Measurements from ENCODE around the gene NDUFS4.

DNA sequence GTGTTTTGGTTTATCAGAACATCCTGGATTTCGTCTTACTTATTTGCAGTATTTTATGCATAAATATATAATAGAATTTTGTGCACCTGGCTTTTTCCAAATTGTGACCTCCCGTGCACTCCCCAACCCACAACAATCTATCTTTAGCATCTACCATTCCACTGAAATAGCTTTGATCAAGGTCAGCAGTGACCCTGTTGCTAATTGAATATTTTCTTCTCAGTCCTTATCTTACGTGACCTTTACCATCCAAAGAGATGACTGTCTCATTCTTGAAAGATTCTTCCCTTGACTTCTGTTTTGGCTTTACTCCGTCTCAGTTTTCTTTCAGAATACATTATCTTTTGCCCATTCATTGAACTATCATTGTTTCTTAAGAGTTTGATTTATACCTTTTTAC, 18.4 kb downstream of the NDUFS4 start:
- TF ChIP-seq, protein P1, sequence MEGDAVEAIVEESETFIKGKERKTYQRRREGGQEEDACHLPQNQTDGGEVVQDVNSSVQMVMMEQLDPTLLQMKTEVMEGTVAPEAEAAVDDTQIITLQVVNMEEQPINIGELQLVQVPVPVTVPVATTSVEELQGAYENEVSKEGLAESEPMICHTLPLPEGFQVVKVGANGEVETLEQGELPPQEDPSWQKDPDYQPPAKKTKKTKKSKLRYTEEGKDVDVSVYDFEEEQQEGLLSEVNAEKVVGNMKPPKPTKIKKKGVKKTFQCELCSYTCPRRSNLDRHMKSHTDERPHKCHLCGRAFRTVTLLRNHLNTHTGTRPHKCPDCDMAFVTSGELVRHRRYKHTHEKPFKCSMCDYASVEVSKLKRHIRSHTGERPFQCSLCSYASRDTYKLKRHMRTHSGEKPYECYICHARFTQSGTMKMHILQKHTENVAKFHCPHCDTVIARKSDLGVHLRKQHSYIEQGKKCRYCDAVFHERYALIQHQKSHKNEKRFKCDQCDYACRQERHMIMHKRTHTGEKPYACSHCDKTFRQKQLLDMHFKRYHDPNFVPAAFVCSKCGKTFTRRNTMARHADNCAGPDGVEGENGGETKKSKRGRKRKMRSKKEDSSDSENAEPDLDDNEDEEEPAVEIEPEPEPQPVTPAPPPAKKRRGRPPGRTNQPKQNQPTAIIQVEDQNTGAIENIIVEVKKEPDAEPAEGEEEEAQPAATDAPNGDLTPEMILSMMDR (IDR thresholded peaks at IDR 0.05): no peak
- TF ChIP-seq POLR2A (IDR thresholded peaks at IDR 0.05) (no peak), POLR2AphosphoS5 (IDR thresholded peaks at IDR 0.05) (no peak)
